CD8-positive, alpha-beta memory T cell (primary cell): ENCODE results near the gene ELMO1. TPM values are rescaled to one million over a fixed set of nuclear protein-coding genes. Genes with fewer than 3 reads are reported as not detected.

ENCODE experiments used
- CTCF ChIA-PET: fragments of 350-600 bp; sonication (Branson Sonifier 250); formaldehyde crosslinking; loops from one replicate; lab custom pipeline; 2021; ENCODE audit warnings: antibody characterized with exemption; lab: Charles Lee
- POLR2A ChIA-PET: fragments of 350-600 bp; sonication (Branson Sonifier 250); formaldehyde crosslinking; loops from one replicate; lab custom pipeline; 2021; ENCODE audit warnings: antibody characterized with exemption; lab: Charles Lee
- DNase-seq, 5 donors: peaks; one replicate each; pipeline versions ENCODE4 v3.0.0 to v3.0.0-alpha.2; 2020 to 2022; ENCODE audit warnings: mixed read lengths in 1 of 5
- H3K27ac ChIP-seq: one replicate; pipeline ENCODE4 v1.7.0; 2013; ENCODE audit warnings: low read depth, mild to moderate bottlenecking, low read length, moderate library complexity
- H3K27me3 ChIP-seq: 2 replicates; pipeline ENCODE4 v1.7.0; 2013; ENCODE audit warnings: low read length, mild to moderate bottlenecking; ENCODE audit not compliant: insufficient read depth, poor library complexity, severe bottlenecking
- H3K36me3 ChIP-seq: 2 replicates; pipeline ENCODE4 v1.7.0; 2013; ENCODE audit warnings: mild to moderate bottlenecking, low read length, moderate library complexity; ENCODE audit not compliant: insufficient read depth
- H3K4me1 ChIP-seq: 2 replicates; pipeline ENCODE4 v1.7.0; 2013; ENCODE audit warnings: mild to moderate bottlenecking, low read length, moderate library complexity; ENCODE audit not compliant: insufficient read depth
- H3K4me3 ChIP-seq: 2 replicates; pipeline ENCODE4 v1.7.0; 2013; ENCODE audit warnings: mild to moderate bottlenecking, low read length
- H3K9me3 ChIP-seq: 2 replicates; pipeline ENCODE4 v1.7.0; 2013; ENCODE audit warnings: mild to moderate bottlenecking, low read length
- H3K27ac Mint-ChIP-seq, 8 donors: one replicate each; pipeline ENCODE4 v1.8.0; 2020 to 2021; ENCODE audit warnings: mixed read lengths in 8 of 8, mild to moderate bottlenecking in 6 of 8, inconsistent platforms in 3 of 8, moderate library complexity in 3 of 8
- H3K27me3 Mint-ChIP-seq, 2 donors: one replicate each; pipeline ENCODE4 v1.8.0; 2020 to 2021; ENCODE audit warnings: mixed read lengths in 2 of 2, mild to moderate bottlenecking in 1 of 2, moderate library complexity in 1 of 2
- H3K36me3 Mint-ChIP-seq, 3 donors: one replicate each; pipeline ENCODE4 v1.8.0; 2020 to 2021; ENCODE audit warnings: mixed read lengths in 3 of 3, inconsistent platforms in 1 of 3, mild to moderate bottlenecking in 1 of 3
- H3K4me1 Mint-ChIP-seq, 3 donors: one replicate each; pipeline ENCODE4 v1.8.0; 2020 to 2021; ENCODE audit warnings: mixed read lengths in 3 of 3, inconsistent platforms in 1 of 3, mild to moderate bottlenecking in 1 of 3
- H3K4me3 Mint-ChIP-seq, 7 donors: one replicate each; pipeline ENCODE4 v1.8.0; 2020 to 2021; ENCODE audit warnings: mixed read lengths in 7 of 7, mild to moderate bottlenecking in 6 of 7, moderate library complexity in 4 of 7, inconsistent platforms in 2 of 7
- H3K9me3 Mint-ChIP-seq, 5 donors: one replicate each; pipeline ENCODE4 v1.8.0; 2020 to 2022; ENCODE audit warnings: mixed read lengths in 5 of 5, mild to moderate bottlenecking in 3 of 5, moderate library complexity in 2 of 5, inconsistent platforms in 1 of 5
- polyA plus RNA-seq: library from polyadenylated mRNA; unstranded; fragments of 300-500 nt; fragmentation: Illumina TruSeq; gene quantifications from one replicate; pipeline ENCODE4 v1.2.3, GENCODE V29; 2021
- total RNA-seq, 2 experiments: library from RNA; stranded (reverse); gene quantifications; one replicate each; pipeline ENCODE4 v1.2.3, GENCODE V29; 2021

Gene ELMO1
- total and polyA plus RNA-seq, 3 experiments from 2014 or later, result 65.6 to 74.4 (median 66.2) TPM

DNA sequence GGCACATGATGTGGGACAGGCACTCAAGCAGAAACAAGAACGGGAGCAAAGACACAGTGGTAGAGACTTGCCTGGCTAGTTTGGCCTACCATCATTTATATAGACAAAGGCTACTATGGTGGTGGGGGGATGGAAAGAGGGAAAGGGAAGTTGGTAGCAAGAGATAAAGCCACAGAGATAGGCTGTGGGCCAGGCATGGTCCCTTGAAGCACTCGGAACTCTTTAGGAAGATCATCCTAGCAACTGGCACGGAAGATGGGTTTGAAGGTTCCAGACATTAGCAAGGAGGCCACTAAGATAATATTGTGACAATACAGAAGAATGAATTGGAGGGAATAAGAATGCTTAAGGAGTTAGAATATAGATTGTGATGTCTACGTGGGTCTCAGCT lies 319.6 kb downstream of the ELMO1 start:
- Histone ChIP-seq H3K27me3 (no peaks in the 10 kb centered on the region), H3K4me3 (no peak overlapping the region), H3K4me1 (no peaks in the 10 kb centered on the region), H3K9me3 (no peaks in the 10 kb centered on the region), H3K27ac (no peak overlapping the region), H3K36me3 (peaks cover 8% of the 10 kb centered on the region)
- ChIA-PET CTCF (no interaction called here), POLR2A (no interaction called here)
- H3K4me1 Mint-ChIP-seq, result peaks cover 7 to 44% (median 32%) of the 10 kb centered on the region in 3 donors
- peak overlapping the region in 3 of 8 donors; percentile 4 to 44 (median 18) for H3K27ac Mint-ChIP-seq
- no peak for DNase-seq
- no peak overlapping the region for H3K4me3 Mint-ChIP-seq
- H3K36me3 Mint-ChIP-seq, result peaks cover 53 to 83% (median 54%) of the 10 kb centered on the region in 3 donors
- H3K9me3 Mint-ChIP-seq, result peaks cover 0 to 12% (median 9%) of the 10 kb centered on the region in 5 donors
- no peaks in the 10 kb centered on the region for H3K27me3 Mint-ChIP-seq

DNA sequence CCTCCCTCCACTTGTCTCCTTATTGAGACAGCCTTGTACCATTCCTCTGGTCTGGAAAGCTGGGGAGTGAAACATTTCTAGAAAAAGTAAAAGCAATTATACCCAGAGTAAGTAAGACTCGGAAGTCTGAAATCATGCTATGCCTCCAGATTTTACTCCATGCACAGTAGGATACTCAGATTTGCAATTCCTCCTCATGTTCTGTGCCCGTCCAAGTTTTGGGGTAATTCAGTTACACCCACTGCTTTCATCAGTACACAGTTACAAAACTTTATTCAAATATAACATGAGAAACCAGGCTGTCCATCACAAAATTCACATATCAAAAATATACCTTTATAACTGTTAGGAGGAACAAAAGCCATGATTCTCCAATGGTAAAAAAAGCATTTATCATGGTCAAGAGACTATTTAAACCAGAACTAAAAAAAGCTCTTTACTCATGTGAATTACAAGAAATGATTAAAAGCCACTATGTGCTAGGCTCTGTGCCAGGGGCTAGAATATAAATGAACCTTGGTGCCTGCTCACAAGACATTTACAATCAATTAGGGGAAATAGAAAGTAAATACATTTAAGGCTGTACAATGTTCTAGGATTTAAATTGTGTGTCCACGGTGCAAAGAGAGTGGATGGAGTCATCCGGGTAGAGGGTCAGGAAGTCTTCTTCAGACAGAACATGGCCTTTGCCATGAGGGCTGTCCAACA lies 320.2 kb downstream of the ELMO1 start:
- Histone ChIP-seq H3K4me1 (no peaks in the 10 kb centered on the region), H3K36me3 (peaks cover 8% of the 10 kb centered on the region), H3K4me3 (no peak overlapping the region), H3K9me3 (no peaks in the 10 kb centered on the region), H3K27me3 (no peaks in the 10 kb centered on the region), H3K27ac (no peak overlapping the region)
- Mint-ChIP-seq H3K27ac (peak overlapping the region in 3 of 8 donors; percentile 18 to 44 (median 30)), H3K4me3 (no peak overlapping the region), H3K4me1 (peaks cover 7 to 49% (median 34%) of the 10 kb centered on the region in 3 donors), H3K27me3 (no peaks in the 10 kb centered on the region), H3K36me3 (peaks cover 53 to 78% (median 53%) of the 10 kb centered on the region in 3 donors), H3K9me3 (peaks cover 0 to 12% (median 9%) of the 10 kb centered on the region in 5 donors)
- POLR2A ChIA-PET, result no interaction called here
- no peak for DNase-seq
- CTCF ChIA-PET, result no interaction called here

DNA sequence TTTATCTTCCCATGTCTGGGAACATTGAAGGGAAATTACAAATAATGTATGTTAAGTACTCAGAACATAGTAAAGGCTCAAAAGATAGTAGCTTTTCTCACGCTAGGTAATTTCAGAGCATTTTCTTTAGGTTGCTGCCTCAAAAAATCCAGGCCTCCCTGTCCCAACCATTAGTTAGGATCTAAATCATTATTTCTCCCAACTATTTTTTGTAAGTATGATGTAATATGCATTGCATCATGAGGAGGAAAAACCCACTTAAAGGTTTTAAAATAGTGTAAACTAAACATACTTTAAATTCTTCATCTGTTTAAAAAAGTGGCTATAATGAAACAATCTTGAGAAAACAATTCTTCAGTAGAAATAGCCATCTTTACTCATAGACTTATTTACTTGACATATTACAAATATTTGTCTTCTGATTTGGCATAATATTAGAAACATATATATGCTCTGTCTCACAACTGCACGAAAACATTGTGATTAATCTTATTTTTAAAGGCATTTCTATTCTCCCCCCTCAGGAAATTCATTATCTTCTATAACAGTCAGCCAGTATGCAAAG lies 329.3 kb downstream of the ELMO1 start:
- POLR2A ChIA-PET, result no interaction called here
- Mint-ChIP-seq H3K36me3 (peaks cover 12 to 18% (median 16%) of the 10 kb centered on the region in 3 donors), H3K9me3 (no peaks in the 10 kb centered on the region), H3K4me3 (no peak overlapping the region), H3K27me3 (no peaks in the 10 kb centered on the region), H3K4me1 (peaks cover 39 to 82% (median 77%) of the 10 kb centered on the region in 3 donors), H3K27ac (peak overlapping the region in 4 of 8 donors; percentile 7 to 75 (median 45))
- CTCF ChIA-PET, result no interaction called here
- Histone ChIP-seq H3K9me3 (no peaks in the 10 kb centered on the region), H3K36me3 (no peaks in the 10 kb centered on the region), H3K4me3 (no peak overlapping the region), H3K27ac (no peak overlapping the region), H3K27me3 (no peaks in the 10 kb centered on the region), H3K4me1 (peaks cover 23% of the 10 kb centered on the region)
- DNase-seq, result no peak

DNA sequence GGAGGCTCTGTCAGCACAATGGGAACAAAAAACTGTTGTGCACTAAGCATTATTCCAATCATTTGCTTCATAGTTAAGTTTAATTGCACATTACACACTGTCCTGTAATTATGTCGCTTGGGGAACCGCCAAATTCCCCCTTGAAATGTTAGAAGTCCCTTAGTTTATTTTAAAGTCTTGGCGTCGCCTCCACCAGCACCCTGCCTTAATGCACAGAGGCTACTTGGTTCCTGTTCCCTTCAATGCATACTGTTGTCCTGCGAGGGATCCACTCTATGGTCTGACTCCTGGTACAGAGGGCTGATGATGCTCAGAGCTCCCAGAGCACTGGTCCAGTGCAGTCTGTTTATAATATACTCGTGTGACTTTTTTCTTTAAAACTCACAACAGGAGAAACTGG lies 330.7 kb downstream of the ELMO1 start:
- no peak overlapping the region for H3K4me3 Mint-ChIP-seq
- peaks cover 4 to 19% (median 16%) of the 10 kb centered on the region in 3 donors for H3K36me3 Mint-ChIP-seq
- peaks cover 39 to 78% (median 77%) of the 10 kb centered on the region in 3 donors for H3K4me1 Mint-ChIP-seq
- H3K27me3 Mint-ChIP-seq, result no peaks in the 10 kb centered on the region
- H3K27ac Mint-ChIP-seq, result peak overlapping the region in 2 of 8 donors; percentile 26 to 43
- no peak for DNase-seq
- POLR2A ChIA-PET, result no interaction called here
- no peaks in the 10 kb centered on the region for H3K27me3 ChIP-seq
- no peaks in the 10 kb centered on the region for H3K36me3 ChIP-seq
- CTCF ChIA-PET, result no interaction called here
- H3K4me1 ChIP-seq, result peaks cover 23% of the 10 kb centered on the region
- no peaks in the 10 kb centered on the region for H3K9me3 Mint-ChIP-seq
- no peaks in the 10 kb centered on the region for H3K9me3 ChIP-seq
- no peak overlapping the region for H3K4me3 ChIP-seq
- no peak overlapping the region for H3K27ac ChIP-seq

DNA sequence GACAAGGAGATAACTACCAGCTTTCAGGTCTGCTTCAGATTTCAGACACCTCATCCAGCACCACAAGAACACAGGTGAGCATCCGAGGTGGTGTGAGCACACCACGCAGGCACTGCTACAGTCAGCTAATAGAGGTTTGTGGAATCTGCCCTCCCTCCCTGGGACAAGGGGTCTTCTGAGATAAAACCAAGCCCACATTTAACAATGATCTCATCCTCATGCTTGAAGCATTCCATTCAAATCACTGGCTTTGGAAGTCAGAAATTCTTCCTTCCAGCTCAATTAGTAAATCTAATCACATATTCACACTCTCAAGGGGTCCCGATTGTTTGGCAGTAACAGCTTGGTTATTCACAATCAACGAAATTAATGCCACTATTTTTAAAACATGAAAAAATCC lies 331.4 kb downstream of the ELMO1 start:
- no peak for DNase-seq
- H3K4me3 Mint-ChIP-seq, result no peak overlapping the region
- Histone ChIP-seq H3K36me3 (no peaks in the 10 kb centered on the region), H3K27me3 (no peaks in the 10 kb centered on the region), H3K27ac (no peak overlapping the region), H3K4me3 (no peak overlapping the region), H3K9me3 (no peaks in the 10 kb centered on the region), H3K4me1 (peaks cover 23% of the 10 kb centered on the region)
- peak overlapping the region in 1 of 8 donors; percentile 12 for H3K27ac Mint-ChIP-seq
- no peaks in the 10 kb centered on the region for H3K9me3 Mint-ChIP-seq
- peaks cover 36 to 77% (median 72%) of the 10 kb centered on the region in 3 donors for H3K4me1 Mint-ChIP-seq
- ChIA-PET POLR2A (no interaction called here), CTCF (no interaction called here)
- H3K27me3 Mint-ChIP-seq, result no peaks in the 10 kb centered on the region
- H3K36me3 Mint-ChIP-seq, result peaks cover 4 to 20% (median 14%) of the 10 kb centered on the region in 3 donors

DNA sequence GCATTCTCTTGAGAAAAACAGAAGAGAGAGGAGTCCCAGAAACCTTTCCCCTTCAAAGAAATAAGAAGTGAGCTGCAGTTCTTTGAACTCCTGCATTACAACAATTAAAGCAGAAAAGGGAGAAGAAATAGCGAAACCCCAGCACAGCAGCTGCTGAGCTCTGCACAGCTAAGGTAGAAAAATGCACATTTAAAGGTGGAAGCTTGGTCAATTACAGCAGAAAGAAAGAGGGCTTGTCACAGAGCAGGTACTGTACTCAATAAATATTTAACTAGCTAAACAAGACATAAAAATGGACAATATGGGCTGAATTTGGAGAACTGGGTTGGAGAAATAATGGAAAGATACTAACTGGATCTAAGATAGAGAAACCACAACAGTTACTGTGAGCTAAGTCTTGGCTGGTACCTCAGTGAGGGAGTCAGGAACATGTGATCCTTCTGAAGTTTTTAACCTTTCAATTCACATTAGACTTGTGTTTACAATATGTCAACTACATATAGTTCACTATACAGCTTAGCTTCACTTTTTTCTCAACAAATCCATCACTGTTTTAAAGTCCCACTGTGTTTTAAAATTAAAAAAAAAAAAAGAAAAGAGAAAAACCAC lies 332.5 kb downstream of the ELMO1 start:
- Histone ChIP-seq H3K27me3 (no peaks in the 10 kb centered on the region), H3K36me3 (no peaks in the 10 kb centered on the region), H3K4me1 (peaks cover 24% of the 10 kb centered on the region), H3K9me3 (no peaks in the 10 kb centered on the region), H3K4me3 (no peak overlapping the region), H3K27ac (no peak overlapping the region)
- H3K27me3 Mint-ChIP-seq, result no peaks in the 10 kb centered on the region
- CTCF ChIA-PET, result interaction anchor here (2.1 kb wide), 1 partner anchor 66 kb away, joined by 4 read pairs; no protein-coding TSS in a partner anchor
- no peak overlapping the region for H3K4me3 Mint-ChIP-seq
- peaks cover 6 to 22% (median 10%) of the 10 kb centered on the region in 3 donors for H3K36me3 Mint-ChIP-seq
- H3K9me3 Mint-ChIP-seq, result no peaks in the 10 kb centered on the region
- POLR2A ChIA-PET, result no interaction called here
- H3K4me1 Mint-ChIP-seq, result peaks cover 29 to 79% (median 70%) of the 10 kb centered on the region in 3 donors
- peak overlapping the region in 4 of 8 donors; percentile 18 to 31 (median 28) for H3K27ac Mint-ChIP-seq
- peak in 1 of 5 donors; percentile 4 for DNase-seq

DNA sequence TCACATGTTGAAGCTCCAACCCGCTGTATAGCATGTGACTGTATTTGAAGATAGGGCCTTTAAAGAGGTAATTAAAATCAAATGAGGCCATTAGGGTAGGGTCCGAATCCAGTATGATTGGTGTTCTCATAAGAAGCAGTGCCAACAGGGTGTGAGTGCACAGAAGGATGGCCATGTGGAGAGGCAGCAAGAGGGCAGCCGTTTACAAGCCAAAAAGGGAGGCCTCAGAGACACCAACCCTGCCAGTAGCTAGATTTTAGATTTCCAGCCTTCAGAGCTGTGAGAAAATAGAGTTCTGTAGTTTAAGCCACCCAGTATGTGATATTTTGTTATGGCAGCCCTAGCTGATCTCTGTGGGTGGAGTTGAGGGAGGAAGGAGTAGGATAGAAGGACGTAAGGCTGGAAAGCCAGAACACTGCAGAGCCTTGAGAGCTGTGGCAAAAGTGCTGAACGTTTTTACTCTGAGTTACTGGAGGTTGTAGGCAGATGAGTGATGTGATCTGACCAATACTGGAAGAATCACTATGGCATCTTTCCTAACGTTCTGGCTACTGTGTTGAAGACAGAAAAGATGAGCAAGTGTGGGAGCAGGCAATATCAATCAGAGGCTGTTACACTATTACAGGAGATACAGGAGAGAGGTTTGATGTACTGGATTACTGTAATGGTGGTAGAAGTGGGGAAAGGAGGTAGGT lies 334.9 kb downstream of the ELMO1 start:
- no peaks in the 10 kb centered on the region for H3K27me3 Mint-ChIP-seq
- peaks cover 6 to 25% (median 16%) of the 10 kb centered on the region in 3 donors for H3K36me3 Mint-ChIP-seq
- no peaks in the 10 kb centered on the region for H3K9me3 Mint-ChIP-seq
- H3K27ac ChIP-seq, result no peak overlapping the region
- CTCF ChIA-PET, result no interaction called here
- no peaks in the 10 kb centered on the region for H3K9me3 ChIP-seq
- peaks cover 27% of the 10 kb centered on the region for H3K4me1 ChIP-seq
- H3K4me1 Mint-ChIP-seq, result peaks cover 38 to 80% (median 65%) of the 10 kb centered on the region in 3 donors
- H3K36me3 ChIP-seq, result no peaks in the 10 kb centered on the region
- no peak overlapping the region for H3K27ac Mint-ChIP-seq
- H3K4me3 ChIP-seq, result no peak overlapping the region
- DNase-seq, result no peak
- H3K4me3 Mint-ChIP-seq, result no peak overlapping the region
- no peaks in the 10 kb centered on the region for H3K27me3 ChIP-seq
- POLR2A ChIA-PET, result no interaction called here
